Ishikawa (cell line): ENCODE data around the gene TEKT1.

ENCODE experiments used
- CEBPB ChIP-seq: IDR thresholded peaks from 2 replicates; pipeline ENCODE4 v1.6.1; 2012
- CREB1 ChIP-seq: IDR thresholded peaks from 2 replicates; pipeline ENCODE4 v1.6.1; 2012; ENCODE audit warnings: low read depth
- EGR1 ChIP-seq: IDR thresholded peaks from 2 replicates; pipeline ENCODE4 v1.6.1; 2012
- EP300 ChIP-seq: IDR thresholded peaks from 2 replicates; pipeline ENCODE4 v1.6.1; 2012; ENCODE audit warnings: borderline replicate concordance
- FOXM1 ChIP-seq: IDR thresholded peaks from 2 replicates; pipeline ENCODE4 v1.6.1; 2012; ENCODE audit warnings: low read depth, borderline replicate concordance
- NFIC ChIP-seq: IDR thresholded peaks from 2 replicates; pipeline ENCODE4 v1.6.1; 2012
- RAD21 ChIP-seq: IDR thresholded peaks from 2 replicates; pipeline ENCODE4 v1.6.1; 2012; ENCODE audit warnings: low read depth
- TAF1 ChIP-seq: IDR thresholded peaks from 2 replicates; pipeline ENCODE4 v1.6.1; 2012; ENCODE audit warnings: low read depth, mild to moderate bottlenecking
- TCF12 ChIP-seq: IDR thresholded peaks from 2 replicates; pipeline ENCODE4 v1.6.1; 2012; ENCODE audit warnings: low read depth
- TEAD4 ChIP-seq: IDR thresholded peaks from 2 replicates; pipeline ENCODE4 v1.6.1; 2012
- YY1 ChIP-seq: IDR thresholded peaks from 2 replicates; pipeline ENCODE4 v1.6.1; 2012; ENCODE audit warnings: low read depth
- ZBTB7A ChIP-seq: IDR thresholded peaks from 2 replicates; pipeline ENCODE4 v1.6.1; 2012; ENCODE audit warnings: low read depth
- TF ChIP-seq, protein P1 (sequence below): IDR thresholded peaks from 2 replicates; pipeline ENCODE4 v1.6.1; 2012
- TF ChIP-seq, protein P2 (sequence below): IDR thresholded peaks from 2 replicates; pipeline ENCODE4 v1.6.1; 2012
- TF ChIP-seq, protein P3 (sequence below): IDR thresholded peaks from 2 replicates; pipeline ENCODE4 v1.6.1; 2012; ENCODE audit warnings: low read depth, mild to moderate bottlenecking

Gene TEKT1

DNA sequence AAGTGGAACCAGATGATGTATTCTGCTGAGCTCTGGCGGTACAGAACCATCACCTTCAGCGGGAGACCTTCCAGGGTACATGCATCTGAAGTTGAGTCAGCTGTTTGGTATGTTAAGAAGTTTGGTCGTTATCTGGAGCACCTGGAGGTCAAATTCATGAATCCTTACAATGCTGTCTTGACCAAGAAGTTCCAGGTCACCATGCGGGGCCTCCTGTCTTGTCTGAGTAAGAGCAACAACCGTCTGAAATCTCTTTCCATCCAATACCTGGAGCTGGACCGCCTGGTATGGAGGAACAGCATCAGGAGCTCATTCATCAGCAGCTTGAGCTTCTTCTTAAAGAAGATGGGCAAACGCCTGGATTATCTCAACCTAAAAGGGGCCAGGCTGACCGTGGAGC, 51.5 kb downstream of the TEKT1 start:
- TF ChIP-seq YY1 (no peak), TCF12 (no peak), ZBTB7A (no peak), FOXM1 (no peak), CREB1 (no peak), TEAD4 (no peak), TAF1 (no peak), NFIC (no peak), EGR1 (no peak), EP300 (no peak), RAD21 (no peak)
- TF ChIP-seq, protein P1, sequence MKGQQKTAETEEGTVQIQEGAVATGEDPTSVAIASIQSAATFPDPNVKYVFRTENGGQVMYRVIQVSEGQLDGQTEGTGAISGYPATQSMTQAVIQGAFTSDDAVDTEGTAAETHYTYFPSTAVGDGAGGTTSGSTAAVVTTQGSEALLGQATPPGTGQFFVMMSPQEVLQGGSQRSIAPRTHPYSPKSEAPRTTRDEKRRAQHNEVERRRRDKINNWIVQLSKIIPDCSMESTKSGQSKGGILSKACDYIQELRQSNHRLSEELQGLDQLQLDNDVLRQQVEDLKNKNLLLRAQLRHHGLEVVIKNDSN, result no peak
- TF ChIP-seq, protein P2, sequence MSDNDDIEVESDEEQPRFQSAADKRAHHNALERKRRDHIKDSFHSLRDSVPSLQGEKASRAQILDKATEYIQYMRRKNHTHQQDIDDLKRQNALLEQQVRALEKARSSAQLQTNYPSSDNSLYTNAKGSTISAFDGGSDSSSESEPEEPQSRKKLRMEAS, result no peak
- TF ChIP-seq, protein P3, sequence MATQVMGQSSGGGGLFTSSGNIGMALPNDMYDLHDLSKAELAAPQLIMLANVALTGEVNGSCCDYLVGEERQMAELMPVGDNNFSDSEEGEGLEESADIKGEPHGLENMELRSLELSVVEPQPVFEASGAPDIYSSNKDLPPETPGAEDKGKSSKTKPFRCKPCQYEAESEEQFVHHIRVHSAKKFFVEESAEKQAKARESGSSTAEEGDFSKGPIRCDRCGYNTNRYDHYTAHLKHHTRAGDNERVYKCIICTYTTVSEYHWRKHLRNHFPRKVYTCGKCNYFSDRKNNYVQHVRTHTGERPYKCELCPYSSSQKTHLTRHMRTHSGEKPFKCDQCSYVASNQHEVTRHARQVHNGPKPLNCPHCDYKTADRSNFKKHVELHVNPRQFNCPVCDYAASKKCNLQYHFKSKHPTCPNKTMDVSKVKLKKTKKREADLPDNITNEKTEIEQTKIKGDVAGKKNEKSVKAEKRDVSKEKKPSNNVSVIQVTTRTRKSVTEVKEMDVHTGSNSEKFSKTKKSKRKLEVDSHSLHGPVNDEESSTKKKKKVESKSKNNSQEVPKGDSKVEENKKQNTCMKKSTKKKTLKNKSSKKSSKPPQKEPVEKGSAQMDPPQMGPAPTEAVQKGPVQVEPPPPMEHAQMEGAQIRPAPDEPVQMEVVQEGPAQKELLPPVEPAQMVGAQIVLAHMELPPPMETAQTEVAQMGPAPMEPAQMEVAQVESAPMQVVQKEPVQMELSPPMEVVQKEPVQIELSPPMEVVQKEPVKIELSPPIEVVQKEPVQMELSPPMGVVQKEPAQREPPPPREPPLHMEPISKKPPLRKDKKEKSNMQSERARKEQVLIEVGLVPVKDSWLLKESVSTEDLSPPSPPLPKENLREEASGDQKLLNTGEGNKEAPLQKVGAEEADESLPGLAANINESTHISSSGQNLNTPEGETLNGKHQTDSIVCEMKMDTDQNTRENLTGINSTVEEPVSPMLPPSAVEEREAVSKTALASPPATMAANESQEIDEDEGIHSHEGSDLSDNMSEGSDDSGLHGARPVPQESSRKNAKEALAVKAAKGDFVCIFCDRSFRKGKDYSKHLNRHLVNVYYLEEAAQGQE, result no peak

DNA sequence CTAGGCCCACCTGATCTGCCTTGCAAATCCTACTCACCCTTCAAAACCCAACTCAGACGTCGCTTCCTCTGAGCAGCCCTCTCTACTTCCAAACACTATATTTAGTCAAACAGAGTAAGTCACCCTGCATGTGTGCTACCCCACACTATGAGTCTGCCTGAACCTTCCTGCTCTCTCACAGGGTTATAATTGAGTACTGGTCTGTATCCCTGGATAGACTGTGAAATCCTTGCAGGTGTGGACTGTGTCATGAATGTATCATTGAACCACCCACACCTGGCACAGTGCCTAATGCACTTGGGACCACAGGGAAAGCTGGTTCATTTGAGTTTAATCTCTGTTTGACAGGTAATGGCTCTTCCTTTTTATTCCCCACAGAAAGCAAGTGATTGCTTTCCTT, 52.1 kb downstream of the TEKT1 start:
- TF ChIP-seq CEBPB (no peak), FOXM1 (no peak), EP300 (no peak), CREB1 (no peak), EGR1 (no peak), TAF1 (no peak), YY1 (no peak), TCF12 (no peak), NFIC (no peak), TEAD4 (no peak)
- TF ChIP-seq, protein P1, result no peak
- TF ChIP-seq, protein P2, result no peak

DNA sequence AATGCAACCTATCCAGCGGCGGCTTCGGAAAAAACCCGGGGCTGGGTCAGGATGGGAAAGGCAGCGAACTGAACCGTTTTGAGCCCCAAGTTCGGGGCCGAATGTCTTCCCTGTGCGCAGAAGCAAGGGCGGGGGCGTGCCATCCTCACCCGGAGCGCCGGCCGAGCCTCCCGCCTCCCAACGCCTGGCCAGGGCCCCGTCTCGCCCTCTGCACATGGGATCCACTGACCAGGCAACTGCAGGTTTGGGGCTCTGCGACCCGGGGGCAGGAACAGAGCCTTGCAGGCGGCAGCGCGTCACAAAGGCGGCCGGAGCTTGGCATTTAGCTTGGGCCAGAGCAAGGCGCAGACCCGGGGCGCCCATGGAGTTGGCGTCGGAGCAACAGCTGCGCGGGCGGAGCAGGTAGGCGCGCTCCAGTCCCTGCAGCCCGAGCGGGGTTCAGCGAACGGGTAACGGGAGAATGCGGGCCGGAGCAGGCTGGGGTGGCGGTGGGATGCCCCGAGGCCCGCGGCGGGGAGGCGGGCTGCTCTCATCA, 55.6 kb downstream of the TEKT1 start, which contains the start of gene FBXO39:
TSS of gene FBXO39 (plus strand) at position 345 of the 535 bp plus-strand sequence. CDS start 3,654 bp downstream, outside the sequence.
- no peak for TF ChIP-seq RAD21
- no peak for TF ChIP-seq ZBTB7A
- no peak for TF ChIP-seq YY1
- no peak for TF ChIP-seq TCF12
- TF ChIP-seq, protein P2, result no peak
- TF ChIP-seq, protein P3, result no peak
- TF ChIP-seq EP300, result no peak
- TF ChIP-seq FOXM1, result no peak
- TF ChIP-seq CREB1, result no peak
- no peak for TF ChIP-seq NFIC
- TF ChIP-seq CEBPB, result no peak
- TF ChIP-seq EGR1, result no peak
- no peak for TF ChIP-seq TAF1
- TF ChIP-seq TEAD4, result no peak
- TF ChIP-seq, protein P1, result no peak

DNA sequence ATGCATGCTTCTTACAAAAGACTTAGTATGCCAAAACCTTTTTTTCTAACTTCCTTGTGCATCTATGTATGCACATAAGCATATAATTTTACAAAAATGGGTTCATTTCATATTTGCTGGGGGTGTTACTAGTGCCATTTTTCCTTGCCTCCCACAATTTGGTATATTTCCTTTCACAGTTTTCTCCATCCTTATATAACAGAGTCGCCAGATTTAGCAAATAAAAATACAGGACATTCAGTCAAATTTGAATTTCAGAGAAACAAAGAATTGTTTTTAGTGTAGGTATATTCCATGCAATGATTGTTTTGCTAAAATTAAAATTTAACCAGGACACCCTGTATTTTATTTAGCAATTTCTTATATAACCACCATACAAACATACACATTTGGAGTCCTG, 59.5 kb downstream of the TEKT1 start:
- TF ChIP-seq, protein P3, result no peak
- TF ChIP-seq, protein P2, result no peak
- TF ChIP-seq, protein P1, result no peak
- TF ChIP-seq YY1 (no peak), EP300 (no peak), TEAD4 (no peak), EGR1 (no peak), TAF1 (no peak), CREB1 (no peak), RAD21 (no peak), NFIC (no peak), ZBTB7A (no peak), FOXM1 (no peak), CEBPB (no peak)
